HepG2 (cell line): Measurements from ENCODE around the gene PGM2. TPM values are rescaled to one million over a fixed set of nuclear protein-coding genes. Genes with fewer than 3 reads are reported as not detected.
A peak's percentile ranks its signal among the peaks of the same experiment; 100 is the strongest.

Experiments
- AHR ChIP-seq: IDR thresholded peaks from 2 replicates; pipeline ENCODE4 v1.6.1; 2018; ENCODE audit warnings: missing genetic modification reagents, missing compliant biosample characterization
- ELF3 ChIP-seq: IDR thresholded peaks from 2 replicates; pipeline ENCODE4 v1.6.1; 2016; ENCODE audit warnings: missing genetic modification reagents, missing compliant biosample characterization
- FIP1L1 ChIP-seq: fragments of 200-400 bp; formaldehyde crosslinking; IDR thresholded peaks from 2 replicates; pipeline ENCODE4 v1.6.1; 2018; ENCODE audit warnings: low read depth, mild to moderate bottlenecking, low read length, moderate library complexity, borderline replicate concordance; ENCODE audit not compliant: insufficient read depth
- FOSL2 ChIP-seq: sonication (generic); formaldehyde crosslinking; IDR thresholded peaks from 2 replicates; pipeline ENCODE4 v1.4.0; 2020; ENCODE audit warnings: missing genetic modification reagents
- HIC2 ChIP-seq: sonication (generic); formaldehyde crosslinking; IDR thresholded peaks from 2 replicates; pipeline ENCODE4 v1.9.0; 2022; ENCODE audit warnings: low read depth, missing genetic modification reagents
- ISX ChIP-seq: sonication (generic); formaldehyde crosslinking; conservative IDR thresholded peaks from 2 replicates; pipeline ENCODE4 v1.5.0; 2020; ENCODE audit warnings: missing genetic modification reagents
- MAFK ChIP-seq, 2 experiments: IDR thresholded peaks in 1 of 2; conservative IDR thresholded peaks in 1 of 2; 2 replicates each; pipeline ENCODE4 v1.6.1; 2011; ENCODE audit warnings: improper control_type of control experiment in 2 of 2, low read length in 2 of 2
- MXI1 ChIP-seq: IDR thresholded peaks from 3 replicates; pipeline ENCODE4 v1.6.1; 2012; ENCODE audit warnings: low read depth, low read length, inconsistent platforms, borderline replicate concordance
- NCOA5 ChIP-seq: sonication (generic); formaldehyde crosslinking; IDR thresholded peaks from 2 replicates; pipeline ENCODE4 v1.4.0; 2020; ENCODE audit warnings: missing genetic modification reagents
- NPAS2 ChIP-seq: sonication (generic); formaldehyde crosslinking; IDR thresholded peaks from 2 replicates; pipeline ENCODE4 v1.8.0; 2022; ENCODE audit warnings: mild to moderate bottlenecking, missing genetic modification reagents, borderline replicate concordance
- PATZ1 ChIP-seq: sonication (generic); formaldehyde crosslinking; IDR thresholded peaks from 2 replicates; pipeline ENCODE4 v1.4.0; 2020; ENCODE audit warnings: missing genetic modification reagents
- PPARG ChIP-seq: conservative IDR thresholded peaks from 2 replicates; pipeline ENCODE4 v1.6.1; 2016; ENCODE audit warnings: missing biosample characterization, missing genetic modification reagents
- SMC3 ChIP-seq: IDR thresholded peaks from 2 replicates; pipeline ENCODE4 v1.6.1; 2011; ENCODE audit warnings: low read length, improper control_type of control experiment
- STAG1 ChIP-seq: sonication (generic); formaldehyde crosslinking; IDR thresholded peaks from 2 replicates; pipeline ENCODE4 v1.4.0; 2020; ENCODE audit warnings: missing genetic modification reagents
- STAT5B ChIP-seq: sonication (generic); formaldehyde crosslinking; IDR thresholded peaks from 2 replicates; pipeline ENCODE4 v1.4.0; 2020; ENCODE audit warnings: missing genetic modification reagents
- TCF7L2 ChIP-seq: IDR thresholded peaks from 2 replicates; pipeline ENCODE4 v1.6.1; 2011; ENCODE audit warnings: mild to moderate bottlenecking, low read depth, low read length, moderate library complexity
- ZNF841 ChIP-seq: sonication (generic); formaldehyde crosslinking; IDR thresholded peaks from 2 replicates; pipeline ENCODE4 v1.8.1; 2023; ENCODE audit warnings: missing genetic modification reagents, borderline replicate concordance
- polyA plus RNA-seq, 8 experiments: library from polyadenylated mRNA; depleted of rRNA in 3 of 8; stranded (reverse) in 7 of 8; unstranded in 1 of 8; fragments of >200 nt; fragmentation: Illumina TruSeq in 4 of 8; extraction: Trizol in 4 of 8; gene quantifications; 2 replicates each; pipeline versions ENCODE4 v1.2.1 to v1.2.3, GENCODE V29; 2011 to 2016; ENCODE audit warnings: low read depth in 4 of 8, missing spikeins in 1 of 8, mixed read lengths in 1 of 8; ENCODE audit not compliant: insufficient read depth in 1 of 8
- total RNA-seq, 5 experiments: library from RNA; depleted of rRNA; stranded (reverse); fragments of >200 nt; fragmentation: Illumina TruSeq; extraction: Trizol; gene quantifications; 2 replicates each; pipeline ENCODE4 v1.2.3, GENCODE V29; 2016; ENCODE audit warnings: low read depth in 1 of 5
- TF ChIP-seq, protein P1 (sequence below): sonication (generic); formaldehyde crosslinking; IDR thresholded peaks from 2 replicates; pipeline ENCODE4 v1.8.0; 2022; ENCODE audit warnings: missing genetic modification reagents, mild to moderate bottlenecking, borderline replicate concordance
- TF ChIP-seq, protein P2 (sequence below): sonication (generic); formaldehyde crosslinking; IDR thresholded peaks from 2 replicates; pipeline ENCODE4 v1.9.0; 2021; ENCODE audit warnings: missing genetic modification reagents, borderline replicate concordance
- TF ChIP-seq, protein P3 (sequence below): sonication (generic); formaldehyde crosslinking; IDR thresholded peaks from 2 replicates; pipeline ENCODE4 v1.8.0; 2022; ENCODE audit warnings: mild to moderate bottlenecking, missing genetic modification reagents, borderline replicate concordance

PGM2 gene
- total and polyA plus RNA-seq, 2 of the 13 experiments (the other 11 are each of a cell fraction or from before 2014, with no cell fraction given) = 14.6 to 36.9 TPM

DNA sequence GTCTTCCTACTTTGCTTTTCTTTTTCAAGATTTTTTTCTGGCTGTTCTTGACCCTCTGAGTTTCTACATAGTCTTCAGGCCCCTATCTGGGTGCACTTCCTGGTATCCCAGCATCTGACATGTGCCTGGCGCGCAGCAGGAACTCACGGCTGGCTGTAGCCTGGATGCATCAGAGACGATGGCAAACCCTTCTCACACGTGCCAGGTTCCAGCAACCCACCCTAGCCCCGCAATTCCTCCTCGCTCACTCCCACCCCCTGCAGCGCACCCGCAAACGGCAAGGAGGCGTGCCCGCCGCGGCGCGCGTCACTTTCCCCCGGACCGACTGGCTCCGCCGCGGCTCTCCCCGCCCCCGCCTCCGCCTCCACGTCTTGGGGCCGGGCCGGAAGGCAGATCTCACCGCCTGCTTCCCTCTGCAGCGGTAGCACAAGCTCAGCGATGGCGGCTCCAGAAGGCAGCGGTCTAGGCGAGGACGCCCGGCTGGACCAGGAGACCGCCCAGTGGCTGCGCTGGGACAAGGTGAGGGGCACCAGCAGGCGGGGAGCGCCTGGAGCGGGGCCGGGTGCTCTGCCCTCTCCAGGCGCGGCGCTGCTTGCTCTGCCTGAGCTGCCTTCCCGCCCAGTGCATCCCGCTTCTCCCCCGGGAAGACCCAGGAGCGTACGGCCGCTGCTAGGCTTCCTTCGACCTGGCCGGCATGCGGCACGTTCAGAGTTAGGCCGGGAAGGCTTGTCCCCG, at the start of gene PGM2 (continued):
- TF ChIP-seq FOSL2 (CRISPR knock-in tag) = no peak; the same call in 1 of the 2 replicates
- no peak for TF ChIP-seq ISX (CRISPR knock-in tag)
- TF ChIP-seq STAG1 = no peak
- no peak for TF ChIP-seq SMC3
- TF ChIP-seq PATZ1 = peak; percentile 77
- TF ChIP-seq, protein P1, sequence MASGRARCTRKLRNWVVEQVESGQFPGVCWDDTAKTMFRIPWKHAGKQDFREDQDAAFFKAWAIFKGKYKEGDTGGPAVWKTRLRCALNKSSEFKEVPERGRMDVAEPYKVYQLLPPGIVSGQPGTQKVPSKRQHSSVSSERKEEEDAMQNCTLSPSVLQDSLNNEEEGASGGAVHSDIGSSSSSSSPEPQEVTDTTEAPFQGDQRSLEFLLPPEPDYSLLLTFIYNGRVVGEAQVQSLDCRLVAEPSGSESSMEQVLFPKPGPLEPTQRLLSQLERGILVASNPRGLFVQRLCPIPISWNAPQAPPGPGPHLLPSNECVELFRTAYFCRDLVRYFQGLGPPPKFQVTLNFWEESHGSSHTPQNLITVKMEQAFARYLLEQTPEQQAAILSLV (CRISPR knock-in tag) = no peak; the same call in 1 of the 2 replicates
- TF ChIP-seq, protein P2, sequence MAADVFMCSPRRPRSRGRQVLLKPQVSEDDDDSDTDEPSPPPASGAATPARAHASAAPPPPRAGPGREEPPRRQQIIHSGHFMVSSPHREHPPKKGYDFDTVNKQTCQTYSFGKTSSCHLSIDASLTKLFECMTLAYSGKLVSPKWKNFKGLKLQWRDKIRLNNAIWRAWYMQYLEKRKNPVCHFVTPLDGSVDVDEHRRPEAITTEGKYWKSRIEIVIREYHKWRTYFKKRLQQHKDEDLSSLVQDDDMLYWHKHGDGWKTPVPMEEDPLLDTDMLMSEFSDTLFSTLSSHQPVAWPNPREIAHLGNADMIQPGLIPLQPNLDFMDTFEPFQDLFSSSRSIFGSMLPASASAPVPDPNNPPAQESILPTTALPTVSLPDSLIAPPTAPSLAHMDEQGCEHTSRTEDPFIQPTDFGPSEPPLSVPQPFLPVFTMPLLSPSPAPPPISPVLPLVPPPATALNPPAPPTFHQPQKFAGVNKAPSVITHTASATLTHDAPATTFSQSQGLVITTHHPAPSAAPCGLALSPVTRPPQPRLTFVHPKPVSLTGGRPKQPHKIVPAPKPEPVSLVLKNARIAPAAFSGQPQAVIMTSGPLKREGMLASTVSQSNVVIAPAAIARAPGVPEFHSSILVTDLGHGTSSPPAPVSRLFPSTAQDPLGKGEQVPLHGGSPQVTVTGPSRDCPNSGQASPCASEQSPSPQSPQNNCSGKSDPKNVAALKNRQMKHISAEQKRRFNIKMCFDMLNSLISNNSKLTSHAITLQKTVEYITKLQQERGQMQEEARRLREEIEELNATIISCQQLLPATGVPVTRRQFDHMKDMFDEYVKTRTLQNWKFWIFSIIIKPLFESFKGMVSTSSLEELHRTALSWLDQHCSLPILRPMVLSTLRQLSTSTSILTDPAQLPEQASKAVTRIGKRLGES (CRISPR knock-in tag) = no peak
- TF ChIP-seq NCOA5 (CRISPR knock-in tag) = 0 out of 2 replicates have a peak, but pooled peaks have one; percentile 40
- TF ChIP-seq MXI1 = no peak; the same call in 2 of the 3 replicates
- TF ChIP-seq NPAS2 (CRISPR knock-in tag) = no peak
- no peak for TF ChIP-seq ZNF841 (CRISPR knock-in tag)
- no peak for TF ChIP-seq PPARG
- no peak for TF ChIP-seq MAFK (conservative IDR thresholded peaks at IDR 0.05 in 1 of 2, IDR thresholded peaks at IDR 0.05 in 1 of 2; ENCODE audit: low read length in 2 of 2)
- no peak for TF ChIP-seq TCF7L2
- TF ChIP-seq AHR = no peak
- peak; percentile 16; the same call in 1 of the 2 replicates for TF ChIP-seq HIC2
- TF ChIP-seq FIP1L1 = 0 out of 2 replicates have a peak, but pooled peaks have one; percentile 43
- no peak for TF ChIP-seq STAT5B
- TF ChIP-seq, protein P3, sequence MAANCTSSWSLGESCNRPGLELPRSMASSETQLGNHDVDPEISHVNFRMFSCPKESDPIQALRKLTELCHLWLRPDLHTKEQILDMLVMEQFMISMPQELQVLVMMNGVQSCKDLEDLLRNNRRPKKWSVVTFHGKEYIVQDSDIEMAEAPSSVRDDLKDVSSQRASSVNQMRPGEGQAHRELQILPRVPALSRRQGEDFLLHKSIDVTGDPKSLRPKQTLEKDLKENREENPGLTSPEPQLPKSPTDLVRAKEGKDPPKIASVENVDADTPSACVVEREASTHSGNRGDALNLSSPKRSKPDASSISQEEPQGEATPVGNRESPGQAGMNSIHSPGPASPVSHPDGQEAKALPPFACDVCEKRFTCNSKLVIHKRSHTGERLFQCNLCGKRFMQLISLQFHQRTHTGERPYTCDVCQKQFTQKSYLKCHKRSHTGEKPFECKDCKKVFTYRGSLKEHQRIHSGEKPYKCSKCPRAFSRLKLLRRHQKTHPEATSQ = 0 out of 2 replicates have a peak, but pooled peaks have one; percentile 62
- TF ChIP-seq ELF3 = peak; percentile 63; the same call in 1 of the 2 replicates
